Sigmoid colon (tissue), 7 donors: Measurements from ENCODE around the gene DCAF7. TPM values are rescaled to one million over a fixed set of nuclear protein-coding genes. Genes with fewer than 3 reads are reported as not detected.
A peak's percentile ranks its signal among the peaks of the same experiment; 100 is the strongest.

Experiments used
- DNase-seq: peaks from one replicate; pipeline ENCODE4 v3.0.0-alpha.2; 2019
- H3K27ac ChIP-seq, 4 donors: fragments of 200-600 bp; sonication (generic); one replicate each; pipeline ENCODE4 v1.5.1; 2016 to 2019; ENCODE audit warnings: mild to moderate bottlenecking in 1 of 4
- H3K27me3 ChIP-seq, 3 donors: fragments of 200-600 bp; sonication (generic); one replicate each; pipeline ENCODE4 v1.5.1; 2019; ENCODE audit warnings: mild to moderate bottlenecking in 1 of 3
- H3K36me3 ChIP-seq, 4 donors: fragments of 200-600 bp; sonication (generic); one replicate each; pipeline ENCODE4 v1.5.1; 2016 to 2019
- H3K4me1 ChIP-seq, 4 donors: fragments of 200-600 bp; sonication (generic); one replicate each; pipeline ENCODE4 v1.5.1; 2017 to 2019
- H3K4me3 ChIP-seq, 4 donors: fragments of 200-600 bp; sonication (generic); one replicate each; pipeline ENCODE4 v1.5.1; 2017 to 2019; ENCODE audit warnings: mild to moderate bottlenecking in 2 of 4, moderate library complexity in 1 of 4
- H3K9me3 ChIP-seq, 4 donors: fragments of 200-600 bp in 3 of 4; sonication (generic) in 3 of 4; one replicate each; pipeline versions ENCODE4 v1.5.1 to v1.6.1; 2013 to 2019
- CTCF ChIP-seq, 4 experiments: fragments of 450-650 bp in 3 of 4; fragments of 200-600 bp in 1 of 4; IDR thresholded peaks; one replicate each; pipeline ENCODE4 v1.5.1; 2016 to 2019; ENCODE audit warnings: antibody characterized with exemption in 4 of 4, mild to moderate bottlenecking in 3 of 4, moderate library complexity in 2 of 4
- EP300 ChIP-seq, 4 donors: sonication (generic); formaldehyde crosslinking; IDR thresholded peaks; one replicate each; pipeline ENCODE4 v1.6.1; 2017; ENCODE audit warnings: antibody characterized with exemption in 4 of 4
- POLR2A ChIP-seq, 2 donors: fragments of 450-650 bp; IDR thresholded peaks; one replicate each; pipeline ENCODE4 v1.6.1; 2016; ENCODE audit warnings: antibody characterized with exemption in 2 of 2, mild to moderate bottlenecking in 2 of 2, moderate library complexity in 2 of 2
- POLR2AphosphoS5 ChIP-seq, 4 donors: sonication (generic); formaldehyde crosslinking; IDR thresholded peaks; one replicate each; pipeline ENCODE4 v1.6.1; 2017; ENCODE audit warnings: antibody characterized with exemption in 4 of 4
- WGBS, 2 donors: extraction: QIAGEN DNeasy Blood & Tissue Kit; methylation state at CpG; one replicate each; pipeline ENCODE4 v1.1.7; 2013; 5-methylcytosine and 5-hydroxymethylcytosine counted together
- intact Hi-C: fragments of 100-400 bp; cut with DNase I; formaldehyde crosslinking; loops from one replicate; pipeline ENCODE4 v1.15.1; 2023
- polyA plus RNA-seq, 3 donors: library from polyadenylated mRNA; stranded (reverse); fragments of 200-250 nt; gene quantifications; one replicate each; pipeline ENCODE4 v1.2.3, GENCODE V29; 2013
- total RNA-seq, 4 donors: library from RNA; depleted of rRNA; stranded (reverse); fragments of >200 nt; gene quantifications; one replicate each; pipeline ENCODE4 v1.1.0, GENCODE V29; 2016
- donor health status: healthy with polysubstance abuse.
- donor health status: Bipolar disorder and iron deficiency.
- donor health status: healthy.

The DCAF7 gene
- total and polyA plus RNA-seq, 7 donors = 14.4 to 34.6 (median 23.1) TPM

GRCh38 chr17:63634816-63635215 is 84.5 kb downstream of the DCAF7 start:
- Histone ChIP-seq H3K4me1 (peaks cover 0 to 77% (median 62%) of the 10 kb centered on the region in 4 donors), H3K9me3 (no peaks in the 10 kb centered on the region), H3K36me3 (peaks cover 4 to 51% (median 11%) of the 10 kb centered on the region in 4 donors), H3K27me3 (no peaks in the 10 kb centered on the region), H3K27ac (peak overlapping the region; percentile 15 to 59 (median 56)), H3K4me3 (no peak overlapping the region)
- 91 to 97% methylated on average over 1 of the region's 1 CpG for WGBS, 2 donors
- no peak for DNase-seq
- intact Hi-C loops = no loop called here
- TF ChIP-seq POLR2A (IDR thresholded peaks at IDR 0.05) (no peak), CTCF (IDR thresholded peaks at IDR 0.05) (no peak), EP300 (IDR thresholded peaks at IDR 0.05) (no peak), POLR2AphosphoS5 (IDR thresholded peaks at IDR 0.05) (no peak)

DNA sequence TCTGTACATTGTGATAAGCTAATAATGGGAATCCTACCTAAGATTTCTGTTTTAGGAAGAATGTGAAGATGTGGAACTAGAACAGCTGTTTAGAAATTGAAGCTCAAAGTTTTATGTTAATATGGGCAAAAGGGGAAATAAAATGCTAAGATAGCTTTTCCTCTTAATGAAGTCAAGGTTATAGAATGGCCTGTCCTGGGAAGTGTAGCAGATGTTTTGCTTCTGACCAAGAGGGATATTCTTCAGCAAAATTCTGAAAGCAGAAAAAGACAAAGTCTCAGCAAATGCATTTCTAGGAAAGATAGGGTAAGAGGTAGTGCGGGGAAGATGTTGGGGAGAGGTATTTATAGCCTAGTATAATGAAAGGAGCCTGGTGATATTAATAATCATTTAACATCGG is 85.0 kb downstream of the DCAF7 start:
- H3K4me3 ChIP-seq = no peak overlapping the region
- peaks cover 4 to 51% (median 11%) of the 10 kb centered on the region in 4 donors for H3K36me3 ChIP-seq

GRCh38 chr17:63635787-63636186 is 85.5 kb downstream of the DCAF7 start:
- DNase-seq = no peak
- Histone ChIP-seq H3K4me3 (no peak overlapping the region), H3K9me3 (no peaks in the 10 kb centered on the region), H3K27ac (peak overlapping the region; percentile 24 to 59 (median 52)), H3K4me1 (peaks cover 0 to 80% (median 62%) of the 10 kb centered on the region in 4 donors), H3K36me3 (peaks cover 4 to 51% (median 11%) of the 10 kb centered on the region in 4 donors), H3K27me3 (no peaks in the 10 kb centered on the region)
- intact Hi-C loops = no loop called here
- WGBS, 2 donors = 91 to 97% methylated on average over 2 of the region's 2 CpGs
- TF ChIP-seq EP300 (IDR thresholded peaks at IDR 0.05) (no peak), POLR2A (IDR thresholded peaks at IDR 0.05) (no peak), POLR2AphosphoS5 (IDR thresholded peaks at IDR 0.05) (no peak), CTCF (IDR thresholded peaks at IDR 0.05) (no peak)

More for the DNA sequence above, 85.0 kb downstream of the DCAF7 start:
- TF ChIP-seq POLR2A (IDR thresholded peaks at IDR 0.05) (no peak), EP300 (IDR thresholded peaks at IDR 0.05) (no peak), POLR2AphosphoS5 (IDR thresholded peaks at IDR 0.05) (no peak)
- H3K4me1 ChIP-seq = peaks cover 0 to 80% (median 62%) of the 10 kb centered on the region in 4 donors
- H3K27me3 ChIP-seq = no peaks in the 10 kb centered on the region
- peak overlapping the region; percentile 15 to 59 (median 56) for H3K27ac ChIP-seq
- no peaks in the 10 kb centered on the region for H3K9me3 ChIP-seq
- no peak for DNase-seq
- 95 to 97% methylated on average over 2 of the region's 2 CpGs for WGBS, 2 donors
- intact Hi-C loops = no loop called here

DNA sequence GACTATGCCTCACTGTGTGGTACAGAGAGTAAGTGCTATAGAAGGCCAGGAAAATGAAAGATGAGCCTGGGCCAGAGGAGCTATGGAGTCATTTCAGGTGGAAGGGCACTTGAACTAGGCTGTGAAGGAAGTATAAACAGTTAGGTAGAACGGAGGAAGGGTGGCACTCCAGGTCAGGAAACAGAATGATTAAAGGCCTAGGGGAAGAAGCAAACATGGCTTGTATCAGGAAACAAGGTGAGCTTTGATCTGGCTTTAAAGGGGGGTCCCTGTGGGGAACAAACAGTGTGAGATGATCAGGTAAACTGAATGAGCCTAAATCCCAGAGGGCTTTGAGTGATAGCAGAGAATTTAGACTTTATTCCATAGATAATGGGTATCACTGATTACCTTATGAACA is 88.8 kb downstream of the DCAF7 start:
- Histone ChIP-seq H3K9me3 (no peaks in the 10 kb centered on the region), H3K4me3 (no peak overlapping the region), H3K27me3 (no peaks in the 10 kb centered on the region), H3K4me1 (peaks cover 0 to 60% (median 50%) of the 10 kb centered on the region in 4 donors), H3K27ac (no peak overlapping the region), H3K36me3 (peaks cover 6 to 46% (median 12%) of the 10 kb centered on the region in 4 donors)
- WGBS, 2 donors = 16 to 30% methylated on average over 1 of the region's 1 CpG
- intact Hi-C loops = no loop called here
- DNase-seq = no peak
- TF ChIP-seq POLR2AphosphoS5 (IDR thresholded peaks at IDR 0.05) (no peak), EP300 (IDR thresholded peaks at IDR 0.05) (no peak), POLR2A (IDR thresholded peaks at IDR 0.05) (no peak), CTCF (IDR thresholded peaks at IDR 0.05) (no peak)

GRCh38 chr17:63640038-63640437 is 89.8 kb downstream of the DCAF7 start:
- H3K4me1 ChIP-seq = peaks cover 0 to 50% (median 42%) of the 10 kb centered on the region in 4 donors
- 86 to 97% methylated on average over 4 of the region's 4 CpGs for WGBS, 2 donors
- no peak overlapping the region for H3K4me3 ChIP-seq
- H3K9me3 ChIP-seq = no peaks in the 10 kb centered on the region
- H3K27ac ChIP-seq = no peak overlapping the region
- H3K27me3 ChIP-seq = no peaks in the 10 kb centered on the region
- TF ChIP-seq POLR2AphosphoS5 (IDR thresholded peaks at IDR 0.05) (no peak), POLR2A (IDR thresholded peaks at IDR 0.05) (no peak), EP300 (IDR thresholded peaks at IDR 0.05) (no peak), CTCF (IDR thresholded peaks at IDR 0.05) (no peak)
- intact Hi-C loops = no loop called here
- peaks cover 6 to 38% (median 13%) of the 10 kb centered on the region in 4 donors for H3K36me3 ChIP-seq
- DNase-seq = no peak
